Measurements from ENCODE around the gene TRIM16.

GRCh38 chr17:15654886-15655561 lies 29.1 kb downstream of the TRIM16 start:
- TF ChIP-seq, protein P1, sequence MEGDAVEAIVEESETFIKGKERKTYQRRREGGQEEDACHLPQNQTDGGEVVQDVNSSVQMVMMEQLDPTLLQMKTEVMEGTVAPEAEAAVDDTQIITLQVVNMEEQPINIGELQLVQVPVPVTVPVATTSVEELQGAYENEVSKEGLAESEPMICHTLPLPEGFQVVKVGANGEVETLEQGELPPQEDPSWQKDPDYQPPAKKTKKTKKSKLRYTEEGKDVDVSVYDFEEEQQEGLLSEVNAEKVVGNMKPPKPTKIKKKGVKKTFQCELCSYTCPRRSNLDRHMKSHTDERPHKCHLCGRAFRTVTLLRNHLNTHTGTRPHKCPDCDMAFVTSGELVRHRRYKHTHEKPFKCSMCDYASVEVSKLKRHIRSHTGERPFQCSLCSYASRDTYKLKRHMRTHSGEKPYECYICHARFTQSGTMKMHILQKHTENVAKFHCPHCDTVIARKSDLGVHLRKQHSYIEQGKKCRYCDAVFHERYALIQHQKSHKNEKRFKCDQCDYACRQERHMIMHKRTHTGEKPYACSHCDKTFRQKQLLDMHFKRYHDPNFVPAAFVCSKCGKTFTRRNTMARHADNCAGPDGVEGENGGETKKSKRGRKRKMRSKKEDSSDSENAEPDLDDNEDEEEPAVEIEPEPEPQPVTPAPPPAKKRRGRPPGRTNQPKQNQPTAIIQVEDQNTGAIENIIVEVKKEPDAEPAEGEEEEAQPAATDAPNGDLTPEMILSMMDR (conservative IDR thresholded peaks at IDR 0.05): no peak
- TF ChIP-seq EZH2 (IDR thresholded peaks at IDR 0.05; ENCODE audit: low read depth): no peak

Measured in PC-9 (cell line).